Measurements from ENCODE around the gene CAPG.
"Not testable (repeated sequence)": the region's sequence is repeated elsewhere in the genome, so short reads cannot be mapped to it uniquely, and the experiment has no call there.

The CAPG gene

DNA sequence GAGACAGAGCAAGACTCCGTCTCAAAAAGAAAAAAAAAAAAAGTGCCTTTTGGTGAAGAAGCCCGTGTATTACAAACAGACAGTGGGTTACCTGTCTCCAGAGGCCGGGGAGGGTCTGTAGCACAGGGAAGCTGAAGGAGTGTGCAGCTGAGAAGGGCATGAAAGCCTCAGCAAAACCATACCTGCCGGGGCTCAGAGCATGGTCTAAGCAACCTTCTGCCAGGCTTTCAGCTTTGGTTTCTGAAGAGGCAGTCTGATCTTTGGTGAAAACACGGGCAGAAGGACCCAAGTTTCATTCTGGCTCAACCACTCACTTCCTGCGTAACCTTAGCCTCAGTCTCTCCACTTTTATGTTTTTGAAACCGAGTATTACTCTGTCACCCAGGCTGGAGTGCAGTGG, 29.8 kb upstream of the CAPG start:
- Histone ChIP-seq H3K36me3 (no peaks in the 10 kb centered on the region), H3K9me3 (replicated peaks in 1 of 11) (no peaks in the 10 kb centered on the region), H3K9ac (no peak overlapping the region), H3K4me1 (peaks cover 38 to 76% (median 50%) of the 10 kb centered on the region in 10 experiments), H3K27me3 (no peaks in the 10 kb centered on the region), H4K20me1 (no peaks in the 10 kb centered on the region), H3K27ac (peak overlapping the region in 1 of 11 experiments; percentile 98; a peak in 1 of 22 replicates), H3K4me3 (no peak overlapping the region), H3K4me2 (peak overlapping the region in 3 of 11 experiments; percentile 83 to 92 (median 86); a peak in 4 of 22 replicates)
- no peak for TF ChIP-seq Cebpa-rat (IDR thresholded peaks at IDR 0.05)

DNA sequence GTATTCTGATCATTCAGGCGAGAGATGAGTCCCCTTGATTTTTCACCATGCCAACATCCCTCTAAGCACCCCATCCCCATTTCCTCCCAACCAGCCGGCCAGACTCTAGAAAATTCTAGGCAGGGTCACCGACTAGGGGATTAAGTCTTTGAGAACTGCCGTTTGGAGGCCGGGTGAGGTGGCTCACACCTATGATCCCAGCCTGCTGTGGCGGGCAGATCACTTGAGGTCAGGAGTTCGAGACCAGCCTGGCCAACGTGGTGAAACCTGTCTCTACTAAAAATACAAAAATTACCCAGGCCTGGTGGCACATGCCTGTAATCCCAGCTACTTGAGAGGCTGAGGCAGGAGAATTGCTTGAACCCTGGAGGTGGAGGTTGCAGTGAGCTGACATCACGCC, 29.4 kb upstream of the CAPG start:
- H3K27me3 ChIP-seq; H3K36me3 ChIP-seq; H3K9me3 ChIP-seq (replicated peaks in 1 of 11); H3K4me3 ChIP-seq; H4K20me1 ChIP-seq: not testable (repeated sequence)
- Histone ChIP-seq H3K9ac (0 out of 22 replicates have a peak overlapping the region, but pooled peaks of 3 of the 11 experiments have one; percentile 1 to 88 (median 85)), H3K4me2 (peak overlapping the region in 9 of 11 experiments; percentile 80 to 95 (median 90); a peak in 17 of 22 replicates), H3K4me1 (peaks cover 42 to 80% (median 52%) of the 10 kb centered on the region in 10 experiments), H3K27ac (peak overlapping the region in 6 of 11 experiments; percentile 91 to 98 (median 95); a peak in 8 of 22 replicates)

DNA sequence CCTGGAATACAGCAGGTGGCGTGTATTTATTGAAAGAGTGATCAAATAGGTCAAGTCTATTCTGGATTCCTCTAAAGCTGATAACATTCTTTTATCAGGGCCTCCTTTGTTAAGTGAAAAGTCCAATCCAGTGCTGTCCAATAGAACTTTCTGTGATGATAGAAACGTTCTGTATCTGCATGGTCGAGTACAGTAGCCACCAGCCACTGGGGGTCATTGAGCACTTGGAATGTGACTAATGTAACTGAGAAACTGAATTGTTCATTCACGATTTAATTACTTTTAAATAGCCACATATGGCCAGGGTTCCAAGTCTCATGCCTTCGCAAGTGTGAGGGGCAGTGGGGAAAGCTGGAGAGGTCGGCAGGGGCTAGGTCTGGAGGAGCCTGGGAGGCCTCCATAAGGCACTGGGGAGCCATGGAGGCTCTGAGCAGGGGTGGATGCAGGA, 28.9 kb upstream of the CAPG start:
- peak overlapping the region; percentile 80 to 95 (median 90) for H3K4me2 ChIP-seq
- H3K4me1 ChIP-seq: peaks cover 47 to 85% (median 57%) of the 10 kb centered on the region in 10 experiments
- H3K27me3 ChIP-seq: no peaks in the 10 kb centered on the region
- H4K20me1 ChIP-seq: no peaks in the 10 kb centered on the region
- no peaks in the 10 kb centered on the region for H3K36me3 ChIP-seq
- H3K9ac ChIP-seq: peak overlapping the region; percentile 80 to 92 (median 86); a peak in 21 of 22 replicates
- TF ChIP-seq Cebpa-rat (IDR thresholded peaks at IDR 0.05): no peak
- peak overlapping the region in 10 of 11 experiments; percentile 83 to 98 (median 94); a peak in 20 of 22 replicates for H3K27ac ChIP-seq
- H3K4me3 ChIP-seq: peak overlapping the region in 1 of 10 experiments; percentile 47; a peak in 1 of 20 replicates
- no peaks in the 10 kb centered on the region for H3K9me3 ChIP-seq (replicated peaks in 1 of 11)

DNA sequence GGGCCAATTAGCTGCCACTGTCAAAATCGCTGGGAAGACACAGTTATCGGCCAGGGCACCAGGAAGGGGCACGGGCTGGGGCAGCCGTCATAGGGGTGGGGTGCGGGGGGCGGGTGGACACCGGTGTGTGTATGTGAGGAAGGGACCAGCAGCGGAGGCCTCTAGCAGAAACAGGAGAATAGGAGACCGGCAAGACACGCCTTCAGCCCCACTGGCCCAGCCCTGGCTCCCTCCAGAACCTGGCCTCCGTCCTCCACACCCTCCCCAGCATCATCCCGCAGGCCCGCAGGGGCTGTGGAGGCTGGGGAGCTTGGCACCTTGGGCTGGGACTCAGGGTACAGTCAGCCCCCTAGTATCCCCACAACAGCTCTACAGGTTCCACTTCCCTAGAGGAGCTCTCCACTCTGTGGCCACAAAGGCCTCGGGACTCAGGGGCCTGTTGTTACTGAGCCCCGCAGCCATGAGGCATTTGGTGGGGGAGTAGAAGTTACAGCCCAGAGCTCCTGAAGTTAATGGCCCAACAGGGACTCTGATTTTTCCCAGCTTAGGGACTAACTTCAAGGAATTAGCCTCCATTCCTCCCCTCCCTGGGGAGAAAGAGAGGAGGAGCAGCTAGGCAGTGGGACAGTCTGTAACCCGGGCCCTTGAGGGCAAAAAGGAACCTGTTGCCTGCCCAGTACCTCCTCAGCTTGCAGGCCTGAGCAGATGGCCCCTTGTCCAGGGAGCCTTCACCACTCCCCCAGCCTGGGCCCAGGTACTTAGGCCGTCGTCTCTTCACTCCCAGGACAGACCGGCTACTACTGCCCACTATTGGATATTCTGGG, 28.2 kb upstream of the CAPG start:
- Histone ChIP-seq H3K27me3 (no peaks in the 10 kb centered on the region), H3K27ac (peak overlapping the region; percentile 83 to 98 (median 94))

DNA sequence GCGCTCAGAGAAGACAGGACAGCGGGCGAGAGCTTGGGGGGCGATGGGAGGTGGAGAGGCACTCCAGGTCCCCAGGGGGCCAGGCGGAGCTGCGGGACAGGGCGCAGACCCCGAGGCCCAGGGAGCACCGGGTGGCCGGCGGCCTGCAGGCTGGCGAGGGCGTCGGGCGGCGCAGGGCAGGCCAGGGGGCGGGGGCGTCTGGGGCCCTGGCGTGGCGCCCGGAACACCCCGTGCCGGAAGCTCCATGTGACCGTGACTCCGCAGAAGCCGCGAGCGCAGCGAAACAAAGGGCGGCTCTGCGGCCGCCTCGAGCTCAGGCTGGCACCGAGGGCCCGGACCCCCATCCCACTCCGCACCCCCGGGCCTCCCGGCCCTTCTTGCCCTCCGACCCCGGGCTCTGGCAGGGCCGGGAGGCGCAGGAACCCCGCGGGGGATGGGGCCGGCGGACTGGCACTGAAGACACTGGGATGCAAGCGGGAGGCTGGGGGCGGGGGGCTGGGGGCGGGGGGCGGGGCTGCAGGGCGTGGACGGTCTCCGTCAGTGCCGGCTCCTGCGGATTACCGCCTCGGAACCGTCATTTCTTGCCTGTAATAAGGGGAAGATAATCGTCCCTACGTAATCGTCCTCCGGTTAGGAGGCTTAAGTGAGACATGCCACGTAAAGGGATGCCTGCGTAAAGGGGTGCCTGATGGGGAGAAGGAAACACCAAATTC, 27.5 kb upstream of the CAPG start:
- Histone ChIP-seq H3K4me2 (peak overlapping the region; percentile 80 to 95 (median 90)), H3K4me1 (peaks cover 61 to 94% (median 71%) of the 10 kb centered on the region in 10 experiments), H3K4me3 (peak overlapping the region; percentile 27 to 63 (median 46); a peak in 15 of 20 replicates), H3K9me3 (replicated peaks in 1 of 11) (no peaks in the 10 kb centered on the region), H3K9ac (peak overlapping the region; percentile 80 to 92 (median 86)), H3K27ac (peak overlapping the region; percentile 83 to 98 (median 94)), H3K36me3 (no peaks in the 10 kb centered on the region), H4K20me1 (no peaks in the 10 kb centered on the region), H3K27me3 (no peaks in the 10 kb centered on the region)
- no peak for TF ChIP-seq Cebpa-rat (IDR thresholded peaks at IDR 0.05)

More for the DNA sequence above, 28.2 kb upstream of the CAPG start:
- Histone ChIP-seq H3K4me3 (peak overlapping the region in 8 of 10 experiments; percentile 39 to 63 (median 46); a peak in 15 of 20 replicates), H3K4me2 (peak overlapping the region; percentile 80 to 95 (median 90)), H3K36me3 (no peaks in the 10 kb centered on the region), H3K9me3 (replicated peaks in 1 of 11) (no peaks in the 10 kb centered on the region), H3K9ac (peak overlapping the region; percentile 80 to 92 (median 86)), H4K20me1 (no peaks in the 10 kb centered on the region), H3K4me1 (peaks cover 53 to 91% (median 63%) of the 10 kb centered on the region in 10 experiments)
- no peak for TF ChIP-seq Cebpa-rat (IDR thresholded peaks at IDR 0.05)

DNA sequence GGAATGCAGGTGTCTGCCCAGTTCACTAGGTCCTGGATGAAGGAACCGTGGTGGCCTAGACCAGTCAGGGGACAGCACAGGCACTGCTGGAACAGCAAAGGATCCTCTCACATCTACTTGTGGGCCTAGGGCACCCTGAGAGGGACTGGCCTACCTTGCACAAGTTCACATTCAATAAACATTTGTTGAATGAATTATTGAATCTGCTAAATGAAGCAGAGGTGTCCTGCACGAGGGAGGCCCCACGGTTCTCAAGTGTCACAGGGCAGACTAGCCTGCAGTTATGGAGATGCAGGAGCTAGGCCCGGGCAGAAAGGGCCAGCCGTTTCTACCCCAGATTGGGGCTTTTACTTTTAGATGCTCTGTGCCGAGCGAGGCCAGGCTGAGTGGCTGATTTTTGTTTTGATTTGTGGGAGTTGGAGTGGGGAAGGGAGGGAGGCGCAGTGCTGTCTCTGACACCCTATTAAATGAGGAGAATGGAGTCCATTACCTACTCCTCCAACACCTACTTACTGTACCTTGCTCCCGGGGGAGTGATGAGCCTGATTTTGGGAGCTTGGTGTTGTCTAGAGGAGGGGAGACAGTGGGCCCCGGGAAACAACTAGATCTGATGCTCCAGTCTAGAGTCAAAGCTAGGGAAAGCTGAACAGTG, 26.8 kb upstream of the CAPG start:
- TF ChIP-seq Cebpa-rat (IDR thresholded peaks at IDR 0.05): no peak
- H3K27me3 ChIP-seq: no peaks in the 10 kb centered on the region
- H3K9ac ChIP-seq: peak overlapping the region; percentile 80 to 92 (median 86)
- H3K27ac ChIP-seq: peak overlapping the region; percentile 83 to 98 (median 94)
- H4K20me1 ChIP-seq: no peaks in the 10 kb centered on the region
- peaks cover 64 to 87% (median 73%) of the 10 kb centered on the region in 10 experiments for H3K4me1 ChIP-seq
- peak overlapping the region; percentile 80 to 95 (median 90) for H3K4me2 ChIP-seq
- peak overlapping the region in 9 of 10 experiments; percentile 27 to 63 (median 46); a peak in 9 of 20 replicates for H3K4me3 ChIP-seq
- no peaks in the 10 kb centered on the region for H3K36me3 ChIP-seq
- H3K9me3 ChIP-seq (replicated peaks in 1 of 11): no peaks in the 10 kb centered on the region

DNA sequence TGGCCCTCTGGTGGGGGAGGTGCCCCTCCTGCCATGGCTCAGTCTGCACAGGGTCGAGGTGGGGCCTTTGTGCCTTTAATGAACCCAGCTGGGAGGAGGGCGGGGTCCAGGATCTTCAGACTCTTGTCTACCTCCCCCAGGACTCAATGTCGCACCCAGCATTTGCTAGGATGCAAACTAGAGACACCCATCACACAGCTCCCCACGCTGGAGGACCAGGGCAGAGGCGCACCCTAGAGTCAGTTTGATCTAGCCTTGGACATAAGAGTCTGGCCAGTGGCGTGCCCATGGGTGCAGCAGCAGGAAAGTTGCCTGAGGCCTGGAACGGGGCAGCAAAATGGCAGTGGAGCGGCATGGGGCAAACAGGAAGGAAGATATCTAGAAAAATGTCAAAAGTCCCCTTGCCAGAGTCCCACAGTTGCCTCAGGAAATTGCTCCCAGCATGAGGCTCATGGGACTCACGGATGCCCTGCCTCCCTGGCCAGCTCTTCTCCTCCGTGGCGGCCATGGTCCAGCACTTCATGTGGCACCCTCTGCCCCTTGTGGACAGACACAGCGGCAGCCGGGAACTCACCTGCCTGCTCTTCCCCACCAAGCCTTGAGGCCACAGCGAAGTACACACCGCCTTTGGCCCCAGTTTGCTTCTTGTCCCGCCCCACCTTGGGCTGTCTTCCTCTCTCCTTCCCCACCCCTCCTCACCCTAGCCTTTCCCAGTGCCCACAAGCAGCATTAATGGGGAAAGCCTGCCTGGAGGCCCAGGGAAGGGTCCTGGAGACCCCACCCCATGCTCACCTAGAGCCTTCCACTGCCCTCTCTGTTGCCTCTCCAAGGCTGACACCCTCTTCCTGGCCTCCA, 26.0 kb upstream of the CAPG start:
- TF ChIP-seq Cebpa-rat (IDR thresholded peaks at IDR 0.05): no peak
- peak overlapping the region; percentile 80 to 92 (median 86); a peak in 19 of 22 replicates for H3K9ac ChIP-seq
- peak overlapping the region; percentile 80 to 95 (median 90) for H3K4me2 ChIP-seq
- H3K27ac ChIP-seq: peak overlapping the region; percentile 83 to 98 (median 94)
- H3K4me1 ChIP-seq: peaks cover 72 to 83% (median 77%) of the 10 kb centered on the region in 10 experiments
- H3K9me3 ChIP-seq (replicated peaks in 1 of 11): no peaks in the 10 kb centered on the region
- H3K27me3 ChIP-seq: no peaks in the 10 kb centered on the region
- no peaks in the 10 kb centered on the region for H4K20me1 ChIP-seq
- H3K36me3 ChIP-seq: no peaks in the 10 kb centered on the region
- no peak overlapping the region; a peak in 2 of 20 replicates for H3K4me3 ChIP-seq
